ENCODE results near the gene SLC6A5.

Gene SLC6A5

GRCh38 chr11:20631519-20632168 is 32.2 kb downstream of the SLC6A5 start:
- peaks cover 0 to 7% (median 3%) of the 10 kb centered on the region in 10 experiments; a peak in 4 of 20 replicates for H3K4me1 ChIP-seq
- H3K9me3 ChIP-seq (replicated peaks in 1 of 11) = peaks cover 0 to 9% (median 0%) of the 10 kb centered on the region in 11 experiments; a peak in 1 of 22 replicates
- H3K27ac ChIP-seq = no peak overlapping the region
- no peak for TF ChIP-seq Cebpa-rat (IDR thresholded peaks at IDR 0.05)
- no peaks in the 10 kb centered on the region for H3K36me3 ChIP-seq
- no peak overlapping the region for H3K9ac ChIP-seq
- H3K4me2 ChIP-seq = no peak overlapping the region
- H3K27me3 ChIP-seq = no peaks in the 10 kb centered on the region
- no peak overlapping the region for H3K4me3 ChIP-seq
- no peaks in the 10 kb centered on the region for H4K20me1 ChIP-seq

- H3K27me3 ChIP-seq = no peaks in the 10 kb centered on the region
- no peak overlapping the region for H3K4me2 ChIP-seq
- H3K4me1 ChIP-seq = peaks cover 0 to 5% (median under 1%) of the 10 kb centered on the region in 10 experiments; a peak in 4 of 20 replicates
- no peak for TF ChIP-seq Cebpa-rat (IDR thresholded peaks at IDR 0.05)
- peaks cover 0 to 9% (median 0%) of the 10 kb centered on the region in 11 experiments; a peak in 1 of 22 replicates for H3K9me3 ChIP-seq (replicated peaks in 1 of 11)
- H3K4me3 ChIP-seq = no peak overlapping the region
- no peak overlapping the region for H3K9ac ChIP-seq
- H3K36me3 ChIP-seq = no peaks in the 10 kb centered on the region
- no peak overlapping the region for H3K27ac ChIP-seq
- no peaks in the 10 kb centered on the region for H4K20me1 ChIP-seq
Measured at GRCh38 chr11:20632169-20632532, 32.7 kb downstream of the SLC6A5 start.

GRCh38 chr11:20634044-20634443 is 34.6 kb downstream of the SLC6A5 start:
- H3K9me3 ChIP-seq (replicated peaks in 1 of 11) = peaks cover 0 to 9% (median 0%) of the 10 kb centered on the region in 11 experiments; a peak in 1 of 22 replicates
- no peaks in the 10 kb centered on the region for H3K36me3 ChIP-seq
- H3K4me1 ChIP-seq = peaks cover 0 to 5% (median 0%) of the 10 kb centered on the region in 10 experiments; a peak in 1 of 20 replicates
- no peak overlapping the region for H3K4me3 ChIP-seq
- H3K4me2 ChIP-seq = no peak overlapping the region
- no peak overlapping the region for H3K9ac ChIP-seq
- no peak for TF ChIP-seq Cebpa-rat (IDR thresholded peaks at IDR 0.05)
- no peaks in the 10 kb centered on the region for H4K20me1 ChIP-seq
- no peaks in the 10 kb centered on the region for H3K27me3 ChIP-seq
- H3K27ac ChIP-seq = no peak overlapping the region

GRCh38 chr11:20634781-20635180 is 35.4 kb downstream of the SLC6A5 start:
- no peak overlapping the region for H3K4me2 ChIP-seq
- no peaks in the 10 kb centered on the region for H4K20me1 ChIP-seq
- H3K4me3 ChIP-seq = no peak overlapping the region
- H3K9me3 ChIP-seq (replicated peaks in 1 of 11) = peaks cover 0 to 8% (median 0%) of the 10 kb centered on the region in 11 experiments; a peak in 1 of 22 replicates
- H3K27ac ChIP-seq = no peak overlapping the region
- H3K36me3 ChIP-seq = no peaks in the 10 kb centered on the region
- H3K27me3 ChIP-seq = no peaks in the 10 kb centered on the region
- no peak for TF ChIP-seq Cebpa-rat (IDR thresholded peaks at IDR 0.05)
- H3K9ac ChIP-seq = no peak overlapping the region
- H3K4me1 ChIP-seq = peaks cover 0 to 5% (median 0%) of the 10 kb centered on the region in 10 experiments; a peak in 1 of 20 replicates

GRCh38 chr11:20638074-20638473 is 38.7 kb downstream of the SLC6A5 start:
- Histone ChIP-seq H3K36me3 (no peaks in the 10 kb centered on the region), H3K9ac (no peak overlapping the region), H3K4me1 (peaks cover 0 to 5% (median 0%) of the 10 kb centered on the region in 10 experiments; a peak in 1 of 20 replicates), H4K20me1 (no peaks in the 10 kb centered on the region), H3K27me3 (no peaks in the 10 kb centered on the region), H3K27ac (no peak overlapping the region), H3K9me3 (replicated peaks in 1 of 11) (peaks cover 0 to 11% (median 9%) of the 10 kb centered on the region in 11 experiments; a peak in 14 of 22 replicates), H3K4me3 (no peak overlapping the region), H3K4me2 (no peak overlapping the region)
- no peak for TF ChIP-seq Cebpa-rat (IDR thresholded peaks at IDR 0.05)

- Histone ChIP-seq H3K36me3 (no peaks in the 10 kb centered on the region), H3K4me3 (no peak overlapping the region), H3K27ac (no peak overlapping the region), H3K4me1 (peaks cover 0 to 5% (median 0%) of the 10 kb centered on the region in 10 experiments; a peak in 1 of 20 replicates), H3K9ac (no peak overlapping the region), H3K9me3 (replicated peaks in 1 of 11) (peaks cover 0 to 11% (median 9%) of the 10 kb centered on the region in 11 experiments; a peak in 14 of 22 replicates), H3K27me3 (no peaks in the 10 kb centered on the region), H4K20me1 (no peaks in the 10 kb centered on the region), H3K4me2 (no peak overlapping the region)
- TF ChIP-seq Cebpa-rat (IDR thresholded peaks at IDR 0.05) = no peak
Measured at GRCh38 chr11:20639688-20640087, 40.3 kb downstream of the SLC6A5 start.

- TF ChIP-seq Cebpa-rat (IDR thresholded peaks at IDR 0.05) = no peak
- H3K4me1 ChIP-seq = peaks cover 0 to 5% (median 0%) of the 10 kb centered on the region in 10 experiments; a peak in 1 of 20 replicates
- H3K9ac ChIP-seq = no peak overlapping the region
Measured at GRCh38 chr11:20640401-20640800, 41.0 kb downstream of the SLC6A5 start.

GRCh38 chr11:20644360-20644759 is 45.0 kb downstream of the SLC6A5 start:
- Histone ChIP-seq H3K27me3 (no peaks in the 10 kb centered on the region), H3K9me3 (replicated peaks in 1 of 11) (peaks cover 0 to 11% (median 9%) of the 10 kb centered on the region in 11 experiments; a peak in 14 of 22 replicates), H3K9ac (no peak overlapping the region), H4K20me1 (no peaks in the 10 kb centered on the region; a peak in 1 of 22 replicates), H3K4me1 (peaks cover 0 to 11% (median 3%) of the 10 kb centered on the region in 10 experiments; a peak in 5 of 20 replicates), H3K27ac (no peak overlapping the region), H3K4me2 (no peak overlapping the region), H3K4me3 (no peak overlapping the region), H3K36me3 (no peaks in the 10 kb centered on the region)
- no peak for TF ChIP-seq Cebpa-rat (IDR thresholded peaks at IDR 0.05)

More at GRCh38 chr11:20640401-20640800, 41.0 kb downstream of the SLC6A5 start:
- Histone ChIP-seq H3K4me2 (no peak overlapping the region), H3K27ac (no peak overlapping the region), H3K4me3 (no peak overlapping the region), H3K36me3 (no peaks in the 10 kb centered on the region), H3K9me3 (replicated peaks in 1 of 11) (peaks cover 0 to 11% (median 9%) of the 10 kb centered on the region in 11 experiments; a peak in 14 of 22 replicates), H4K20me1 (no peaks in the 10 kb centered on the region), H3K27me3 (no peaks in the 10 kb centered on the region)

- no peaks in the 10 kb centered on the region; a peak in 1 of 22 replicates for H4K20me1 ChIP-seq
- no peak overlapping the region for H3K4me3 ChIP-seq
- TF ChIP-seq Cebpa-rat (IDR thresholded peaks at IDR 0.05) = no peak
- H3K27me3 ChIP-seq = no peaks in the 10 kb centered on the region
- H3K4me2 ChIP-seq = no peak overlapping the region
- no peak overlapping the region for H3K9ac ChIP-seq
- peaks cover 0 to 29% (median 16%) of the 10 kb centered on the region in 10 experiments; a peak in 16 of 20 replicates for H3K4me1 ChIP-seq
- H3K36me3 ChIP-seq = no peaks in the 10 kb centered on the region
- H3K27ac ChIP-seq = no peak overlapping the region
- H3K9me3 ChIP-seq (replicated peaks in 1 of 11) = no peaks in the 10 kb centered on the region
Measured at GRCh38 chr11:20647976-20648565, 48.7 kb downstream of the SLC6A5 start.
